PFSK-1 (cell line): Measurements from ENCODE around the gene CBLN3.

Experiments
- FOXP2 ChIP-seq: optimal IDR thresholded peaks from 2 replicates; pipeline ENCODE3; 2011; ENCODE audit warnings: borderline replicate concordance, control low read depth, inconsistent platforms; ENCODE audit not compliant: insufficient read depth; ENCODE audit errors: extremely low read length, extremely low read depth
- POLR2AphosphoS5 ChIP-seq: IDR thresholded peaks from 2 replicates; pipeline ENCODE4 v1.6.1; 2012; ENCODE audit warnings: low read depth, mild to moderate bottlenecking, control low read depth, low read length, moderate library complexity
- SIN3A ChIP-seq: IDR thresholded peaks from 2 replicates; pipeline ENCODE4 v1.6.1; 2012; ENCODE audit warnings: mild to moderate bottlenecking, low read length, moderate library complexity, borderline replicate concordance; ENCODE audit not compliant: insufficient read depth
- TAF1 ChIP-seq: IDR thresholded peaks from 2 replicates; pipeline ENCODE4 v1.6.1; 2012; ENCODE audit warnings: low read length, control low read depth, borderline replicate concordance; ENCODE audit not compliant: insufficient read depth
- TF ChIP-seq, protein P1 (sequence below), 2 experiments: IDR thresholded peaks; 2 replicates each; pipeline versions ENCODE4 v1.6.1 to v1.8.0; 2011 to 2012; ENCODE audit warnings: low read depth in 2 of 2, low read length in 2 of 2, control low read depth in 1 of 2, inconsistent platforms in 1 of 2, mild to moderate bottlenecking in 1 of 2, moderate library complexity in 1 of 2; ENCODE audit not compliant: insufficient read depth in 1 of 2

CBLN3 gene

DNA sequence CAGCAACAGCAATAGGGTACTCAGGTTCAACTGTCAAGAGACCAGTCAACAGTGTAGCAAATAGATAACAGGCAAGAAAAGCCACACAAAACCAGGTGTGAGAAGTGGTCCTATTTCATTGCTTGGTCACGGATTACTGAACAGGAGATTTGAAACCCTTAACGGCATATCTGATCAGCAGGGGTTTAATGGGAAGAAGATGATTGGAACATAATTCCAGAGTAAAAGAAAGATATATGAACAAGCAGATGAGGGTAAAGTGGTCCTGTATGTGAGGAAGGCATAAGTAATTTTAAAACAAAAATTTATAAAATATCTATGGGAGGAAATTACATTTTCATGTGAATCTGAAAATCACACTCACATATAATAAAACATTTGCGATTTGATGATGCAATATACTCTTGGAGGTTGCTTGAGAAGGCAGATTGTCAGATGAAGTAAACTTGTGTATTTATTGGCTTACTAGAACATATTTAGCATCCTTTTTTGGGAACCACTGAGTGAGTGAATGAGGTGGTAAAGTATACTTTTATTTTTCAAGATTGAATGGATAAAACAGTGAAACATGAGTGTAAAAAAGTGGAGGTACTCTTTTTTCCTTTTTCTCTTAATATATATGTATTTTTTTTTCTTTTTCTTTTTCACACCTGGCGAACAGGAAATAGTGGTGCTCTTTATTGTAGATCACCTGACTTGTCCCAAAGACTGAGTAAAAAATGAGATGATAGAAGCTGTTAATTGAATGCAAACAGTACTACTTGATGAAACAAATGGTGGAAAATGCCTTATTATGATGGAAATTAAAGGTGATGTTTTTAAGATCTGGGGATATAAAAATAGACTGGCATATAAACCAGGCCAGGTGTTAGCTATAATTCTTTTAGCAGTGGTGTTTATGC lies 34.7 kb upstream of the CBLN3 start:
- TF ChIP-seq, protein P1, sequence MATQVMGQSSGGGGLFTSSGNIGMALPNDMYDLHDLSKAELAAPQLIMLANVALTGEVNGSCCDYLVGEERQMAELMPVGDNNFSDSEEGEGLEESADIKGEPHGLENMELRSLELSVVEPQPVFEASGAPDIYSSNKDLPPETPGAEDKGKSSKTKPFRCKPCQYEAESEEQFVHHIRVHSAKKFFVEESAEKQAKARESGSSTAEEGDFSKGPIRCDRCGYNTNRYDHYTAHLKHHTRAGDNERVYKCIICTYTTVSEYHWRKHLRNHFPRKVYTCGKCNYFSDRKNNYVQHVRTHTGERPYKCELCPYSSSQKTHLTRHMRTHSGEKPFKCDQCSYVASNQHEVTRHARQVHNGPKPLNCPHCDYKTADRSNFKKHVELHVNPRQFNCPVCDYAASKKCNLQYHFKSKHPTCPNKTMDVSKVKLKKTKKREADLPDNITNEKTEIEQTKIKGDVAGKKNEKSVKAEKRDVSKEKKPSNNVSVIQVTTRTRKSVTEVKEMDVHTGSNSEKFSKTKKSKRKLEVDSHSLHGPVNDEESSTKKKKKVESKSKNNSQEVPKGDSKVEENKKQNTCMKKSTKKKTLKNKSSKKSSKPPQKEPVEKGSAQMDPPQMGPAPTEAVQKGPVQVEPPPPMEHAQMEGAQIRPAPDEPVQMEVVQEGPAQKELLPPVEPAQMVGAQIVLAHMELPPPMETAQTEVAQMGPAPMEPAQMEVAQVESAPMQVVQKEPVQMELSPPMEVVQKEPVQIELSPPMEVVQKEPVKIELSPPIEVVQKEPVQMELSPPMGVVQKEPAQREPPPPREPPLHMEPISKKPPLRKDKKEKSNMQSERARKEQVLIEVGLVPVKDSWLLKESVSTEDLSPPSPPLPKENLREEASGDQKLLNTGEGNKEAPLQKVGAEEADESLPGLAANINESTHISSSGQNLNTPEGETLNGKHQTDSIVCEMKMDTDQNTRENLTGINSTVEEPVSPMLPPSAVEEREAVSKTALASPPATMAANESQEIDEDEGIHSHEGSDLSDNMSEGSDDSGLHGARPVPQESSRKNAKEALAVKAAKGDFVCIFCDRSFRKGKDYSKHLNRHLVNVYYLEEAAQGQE (IDR thresholded peaks at IDR 0.05; ENCODE audit: insufficient read depth in 1 of 2, low read depth in 2 of 2, low read length in 2 of 2): no peak
- TF ChIP-seq POLR2AphosphoS5 (no peak), SIN3A (no peak), TAF1 (no peak), FOXP2 (no peak)

DNA sequence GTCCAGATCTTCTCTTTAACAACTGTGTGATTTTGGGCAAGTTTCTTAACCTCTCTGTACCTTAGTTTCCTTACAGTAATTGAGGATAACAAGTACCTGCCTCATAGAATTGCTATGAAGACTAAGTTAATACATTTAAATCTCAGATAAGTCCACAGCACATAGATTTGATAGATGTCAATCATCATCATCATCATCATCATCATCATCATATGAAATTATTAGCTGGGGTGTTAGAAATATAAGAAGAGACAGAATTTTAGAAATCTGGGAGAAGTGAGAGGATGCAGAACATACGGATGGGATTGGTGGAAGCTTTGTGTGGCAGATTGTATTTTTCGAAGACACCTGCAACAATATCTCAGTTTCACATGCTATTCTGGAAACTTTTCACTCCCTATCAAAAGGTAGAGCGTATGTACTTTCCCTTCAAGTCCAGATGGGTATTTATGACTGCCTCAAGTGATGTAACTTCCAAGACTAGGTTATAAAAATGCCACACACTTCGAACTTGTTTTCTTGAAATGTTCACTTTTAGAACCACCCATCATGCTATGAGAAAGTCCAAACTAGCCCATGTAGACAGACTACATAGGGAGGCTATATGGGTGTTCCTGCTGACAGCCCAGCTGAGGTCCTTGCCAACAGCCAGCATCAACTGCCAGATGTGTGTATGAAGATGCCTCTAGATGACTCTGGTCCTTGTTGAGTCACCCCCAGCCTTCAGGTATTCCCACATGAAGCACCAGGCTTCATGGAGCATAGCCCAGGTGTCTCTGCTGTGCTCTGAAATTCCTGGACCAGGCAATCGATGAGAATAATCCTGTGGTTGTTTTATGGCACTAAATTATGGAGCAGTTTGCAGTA lies 33.8 kb upstream of the CBLN3 start:
- no peak for TF ChIP-seq TAF1
- no peak for TF ChIP-seq SIN3A
- TF ChIP-seq, protein P1 (IDR thresholded peaks at IDR 0.05; ENCODE audit: insufficient read depth in 1 of 2, low read depth in 2 of 2, low read length in 2 of 2): no peak
- no peak for TF ChIP-seq FOXP2
- no peak for TF ChIP-seq POLR2AphosphoS5

DNA sequence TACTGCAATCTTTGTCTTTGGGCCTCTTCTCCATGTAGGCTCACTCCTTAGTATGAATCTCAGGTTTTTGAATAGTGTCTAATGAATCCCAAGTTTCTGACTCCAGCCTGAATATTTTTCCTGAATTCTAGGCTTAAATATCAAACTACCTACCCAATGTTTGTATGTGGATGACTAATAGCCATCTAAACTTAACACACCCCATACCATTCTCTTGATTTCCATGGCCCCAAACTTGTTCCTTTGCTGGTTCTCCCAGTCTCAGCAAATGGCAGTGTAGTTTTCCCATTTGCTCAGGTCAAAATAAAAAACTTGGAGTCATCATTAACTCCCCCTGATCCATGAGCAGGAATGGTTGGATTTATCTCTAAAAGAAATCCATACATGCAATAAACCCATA lies 31.9 kb upstream of the CBLN3 start:
- TF ChIP-seq SIN3A: no peak
- TF ChIP-seq, protein P1 (IDR thresholded peaks at IDR 0.05; ENCODE audit: insufficient read depth in 1 of 2, low read depth in 2 of 2, low read length in 2 of 2): no peak
- TF ChIP-seq FOXP2: no peak
- TF ChIP-seq TAF1: no peak
- no peak for TF ChIP-seq POLR2AphosphoS5

DNA sequence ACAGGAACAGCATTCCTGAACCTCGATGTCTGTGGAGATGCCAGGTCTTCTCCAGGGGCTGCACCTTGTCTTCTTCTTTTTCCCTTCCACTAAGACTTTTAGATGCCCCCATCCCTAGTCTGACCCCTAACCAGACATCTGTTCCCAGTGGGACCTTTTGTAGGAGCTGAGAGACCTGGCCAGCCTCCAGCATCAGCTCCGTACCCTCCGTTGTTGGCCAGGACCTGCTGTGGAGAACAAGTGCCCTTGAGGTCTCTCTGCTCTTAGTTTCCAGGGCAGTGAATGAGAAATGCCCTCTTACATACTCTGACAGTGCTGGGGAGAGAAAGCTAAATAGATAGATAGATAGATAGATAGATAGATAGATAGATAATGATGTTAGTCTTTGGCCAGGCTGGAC lies 29.9 kb upstream of the CBLN3 start:
- TF ChIP-seq POLR2AphosphoS5 (no peak), TAF1 (no peak), SIN3A (no peak), FOXP2 (no peak)
- TF ChIP-seq, protein P1 (IDR thresholded peaks at IDR 0.05; ENCODE audit: insufficient read depth in 1 of 2, low read depth in 2 of 2, low read length in 2 of 2): no peak
